ENCODE measurements around the gene CTU1. TPM values are rescaled to one million over a fixed set of nuclear protein-coding genes. Genes with fewer than 3 reads are reported as not detected.

Gene CTU1
- total RNA-seq, 1 experiment from 2014 or later, result 8.6 TPM

GRCh38 chr19:51064534-51065220, 43.5 kb downstream of the CTU1 start, which contains the start of gene KLK13 (continued):
- peak; percentile 41; the same call in 1 of the 2 replicates for TF ChIP-seq ZNF281 (CRISPR knock-in tag; IDR thresholded peaks at IDR 0.05)
- TF ChIP-seq E2F5 (CRISPR knock-in tag; IDR thresholded peaks at IDR 0.05), result 0 out of 2 replicates have a peak, but pooled peaks have one; percentile 39
- TF ChIP-seq ZNF532 (CRISPR knock-in tag; IDR thresholded peaks at IDR 0.05; ENCODE audit: borderline replicate concordance), result no peak
- no peak for TF ChIP-seq CREB1 (CRISPR knock-in tag; IDR thresholded peaks at IDR 0.05)
- TF ChIP-seq HMGXB4 (CRISPR knock-in tag; IDR thresholded peaks at IDR 0.05), result no peak
- no peak for TF ChIP-seq ZBTB43 (CRISPR knock-in tag; IDR thresholded peaks at IDR 0.05)
- peak; percentile 46; the same call in 1 of the 2 replicates for TF ChIP-seq MAX (CRISPR knock-in tag; IDR thresholded peaks at IDR 0.05)
- no peak for TF ChIP-seq ZNF416 (CRISPR knock-in tag; IDR thresholded peaks at IDR 0.05)
- no peak for TF ChIP-seq GTF2I (CRISPR knock-in tag; conservative IDR thresholded peaks at IDR 0.05)
- TF ChIP-seq CTCF (IDR thresholded peaks at IDR 0.05), result no peak
- TF ChIP-seq MLX (CRISPR knock-in tag; IDR thresholded peaks at IDR 0.05), result no peak
- TF ChIP-seq TEAD1 (CRISPR knock-in tag; IDR thresholded peaks at IDR 0.05), result 0 out of 2 replicates have a peak, but pooled peaks have one; percentile 8
- no peak for TF ChIP-seq FOXP1 (CRISPR knock-in tag; IDR thresholded peaks at IDR 0.05; ENCODE audit: borderline replicate concordance)
- no peak for TF ChIP-seq ZNF317 (CRISPR knock-in tag; IDR thresholded peaks at IDR 0.05; ENCODE audit: borderline replicate concordance, low read depth)

Data from WTC11 (cell line).